Caco-2 (cell line): Measurements from ENCODE around the gene CRYGD. TPM values are rescaled to one million over a fixed set of nuclear protein-coding genes. Genes with fewer than 3 reads are reported as not detected.

Experiments
- BruUV-seq: library from RNA; stranded (reverse); fragments of 400-500 nt; replicated peaks from 2 replicates; lab custom pipeline; 2021; lab: Mats Ljungman, UMichigan
- CTCF ChIA-PET: fragments of 300-600 bp; sonication (Branson Sonifier 250); formaldehyde crosslinking; loops from one replicate; lab custom pipeline; 2022; ENCODE audit warnings: antibody characterized with exemption; lab: Charles Lee
- POLR2A ChIA-PET: fragments of 300-600 bp; sonication (Branson Sonifier 250); formaldehyde crosslinking; loops from one replicate; lab custom pipeline; 2022; ENCODE audit warnings: antibody characterized with exemption; lab: Charles Lee
- DNase-seq, 2 experiments: peaks; one replicate each; pipeline versions ENCODE4 v3.0.0 to v3.0.0-alpha.2; 2020 to 2022
- H3K27me3 ChIP-seq: replicated peaks from 2 replicates; pipeline ENCODE4 v1.6.0; 2011; ENCODE audit warnings: low read length; ENCODE audit not compliant: control insufficient read depth, insufficient read depth
- H3K36me3 ChIP-seq: 2 replicates; pipeline ENCODE4 v1.5.1; 2011; ENCODE audit warnings: low read length; ENCODE audit not compliant: control insufficient read depth, insufficient read depth
- H3K4me1 ChIP-seq: fragments of 250-450 bp; sonication (Bioruptor Pico); 2 replicates; pipeline ENCODE4 v1.5.1; 2020; ENCODE audit warnings: mild to moderate bottlenecking
- H3K4me3 ChIP-seq: 2 replicates; pipeline ENCODE4 v1.5.1; 2011; ENCODE audit warnings: low read depth, mild to moderate bottlenecking, control low read depth, low read length
- H3K9me3 ChIP-seq: fragments of 250-450 bp; sonication (Bioruptor Pico); 2 replicates; pipeline ENCODE4 v1.5.1; 2020; ENCODE audit warnings: mild to moderate bottlenecking, moderate library complexity
- H3K27ac Mint-ChIP-seq: one replicate; pipeline ENCODE4 v1.8.0; 2022; ENCODE audit warnings: mixed read lengths; ENCODE audit not compliant: unreplicated experiment
- H3K27me3 Mint-ChIP-seq: one replicate; pipeline ENCODE4 v1.8.0; 2022; ENCODE audit warnings: mixed read lengths; ENCODE audit not compliant: insufficient read depth, unreplicated experiment
- H3K36me3 Mint-ChIP-seq: one replicate; pipeline ENCODE4 v1.8.0; 2022; ENCODE audit warnings: mild to moderate bottlenecking, mixed read lengths; ENCODE audit not compliant: insufficient read depth, unreplicated experiment
- H3K4me1 Mint-ChIP-seq: one replicate; pipeline ENCODE4 v1.8.0; 2022; ENCODE audit warnings: low read depth, mixed read lengths; ENCODE audit not compliant: unreplicated experiment
- H3K4me3 Mint-ChIP-seq: one replicate; pipeline ENCODE4 v1.8.0; 2022; ENCODE audit warnings: mild to moderate bottlenecking, moderate library complexity, mixed read lengths; ENCODE audit not compliant: unreplicated experiment
- H3K9me3 Mint-ChIP-seq: one replicate; pipeline ENCODE4 v1.8.0; 2022; ENCODE audit warnings: mixed read lengths; ENCODE audit not compliant: unreplicated experiment
- intact Hi-C: fragments of 100-400 bp; cut with micrococcal nuclease; formaldehyde crosslinking; loops from one replicate; pipeline ENCODE4 v1.10.0; 2022; ENCODE audit not compliant: unreplicated experiment
- total RNA-seq: library from RNA; stranded (reverse); gene quantifications from 2 replicates; pipeline ENCODE4 v1.2.3, GENCODE V29; 2022
- TF ChIP-seq, protein P1 (sequence below), 2 experiments: fragments of 200-600 bp in 1 of 2; IDR thresholded peaks; 1 replicate in 1 of 2; 2 replicates in 1 of 2; pipeline versions ENCODE4 v1.5.1 to v1.8.0; 2011 to 2022; ENCODE audit warnings: antibody characterized with exemption in 1 of 2, control low read depth in 1 of 2, inconsistent platforms in 1 of 2, low read depth in 1 of 2, low read length in 1 of 2, mild to moderate bottlenecking in 1 of 2, moderate library complexity in 1 of 2; ENCODE audit not compliant: insufficient read depth in 1 of 2, severe bottlenecking in 1 of 2, unreplicated experiment in 1 of 2

CRYGD gene
- total RNA-seq, 1 experiment from 2014 or later: not detected

- H3K4me3 Mint-ChIP-seq: no peak overlapping the region
- TF ChIP-seq, protein P1, sequence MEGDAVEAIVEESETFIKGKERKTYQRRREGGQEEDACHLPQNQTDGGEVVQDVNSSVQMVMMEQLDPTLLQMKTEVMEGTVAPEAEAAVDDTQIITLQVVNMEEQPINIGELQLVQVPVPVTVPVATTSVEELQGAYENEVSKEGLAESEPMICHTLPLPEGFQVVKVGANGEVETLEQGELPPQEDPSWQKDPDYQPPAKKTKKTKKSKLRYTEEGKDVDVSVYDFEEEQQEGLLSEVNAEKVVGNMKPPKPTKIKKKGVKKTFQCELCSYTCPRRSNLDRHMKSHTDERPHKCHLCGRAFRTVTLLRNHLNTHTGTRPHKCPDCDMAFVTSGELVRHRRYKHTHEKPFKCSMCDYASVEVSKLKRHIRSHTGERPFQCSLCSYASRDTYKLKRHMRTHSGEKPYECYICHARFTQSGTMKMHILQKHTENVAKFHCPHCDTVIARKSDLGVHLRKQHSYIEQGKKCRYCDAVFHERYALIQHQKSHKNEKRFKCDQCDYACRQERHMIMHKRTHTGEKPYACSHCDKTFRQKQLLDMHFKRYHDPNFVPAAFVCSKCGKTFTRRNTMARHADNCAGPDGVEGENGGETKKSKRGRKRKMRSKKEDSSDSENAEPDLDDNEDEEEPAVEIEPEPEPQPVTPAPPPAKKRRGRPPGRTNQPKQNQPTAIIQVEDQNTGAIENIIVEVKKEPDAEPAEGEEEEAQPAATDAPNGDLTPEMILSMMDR (IDR thresholded peaks at IDR 0.05; ENCODE audit: insufficient read depth in 1 of 2, low read depth in 1 of 2, low read length in 1 of 2, severe bottlenecking in 1 of 2, unreplicated experiment in 1 of 2): no peak
- Histone ChIP-seq H3K36me3 (no peaks in the 10 kb centered on the region), H3K4me1 (peaks cover 31% of the 10 kb centered on the region), H3K9me3 (peaks cover 5% of the 10 kb centered on the region; the same call in 1 of the 2 replicates), H3K27me3 (no peaks in the 10 kb centered on the region), H3K4me3 (no peak overlapping the region)
- H3K27me3 Mint-ChIP-seq: no peaks in the 10 kb centered on the region
- H3K27ac Mint-ChIP-seq: peak overlapping the region; percentile 50
- no peaks in the 10 kb centered on the region for H3K36me3 Mint-ChIP-seq
- ChIA-PET POLR2A (no interaction called here), CTCF (no interaction called here)
- BruUV-seq: no TSS peak
- intact Hi-C loops: no loop called here
- peaks cover 22% of the 10 kb centered on the region for H3K4me1 Mint-ChIP-seq
- DNase-seq: no peak
- H3K9me3 Mint-ChIP-seq: peaks cover 12% of the 10 kb centered on the region
These were observed 12.4 kb upstream of the CRYGD start for GRCh38 chr2:208136716-208137094.

DNA sequence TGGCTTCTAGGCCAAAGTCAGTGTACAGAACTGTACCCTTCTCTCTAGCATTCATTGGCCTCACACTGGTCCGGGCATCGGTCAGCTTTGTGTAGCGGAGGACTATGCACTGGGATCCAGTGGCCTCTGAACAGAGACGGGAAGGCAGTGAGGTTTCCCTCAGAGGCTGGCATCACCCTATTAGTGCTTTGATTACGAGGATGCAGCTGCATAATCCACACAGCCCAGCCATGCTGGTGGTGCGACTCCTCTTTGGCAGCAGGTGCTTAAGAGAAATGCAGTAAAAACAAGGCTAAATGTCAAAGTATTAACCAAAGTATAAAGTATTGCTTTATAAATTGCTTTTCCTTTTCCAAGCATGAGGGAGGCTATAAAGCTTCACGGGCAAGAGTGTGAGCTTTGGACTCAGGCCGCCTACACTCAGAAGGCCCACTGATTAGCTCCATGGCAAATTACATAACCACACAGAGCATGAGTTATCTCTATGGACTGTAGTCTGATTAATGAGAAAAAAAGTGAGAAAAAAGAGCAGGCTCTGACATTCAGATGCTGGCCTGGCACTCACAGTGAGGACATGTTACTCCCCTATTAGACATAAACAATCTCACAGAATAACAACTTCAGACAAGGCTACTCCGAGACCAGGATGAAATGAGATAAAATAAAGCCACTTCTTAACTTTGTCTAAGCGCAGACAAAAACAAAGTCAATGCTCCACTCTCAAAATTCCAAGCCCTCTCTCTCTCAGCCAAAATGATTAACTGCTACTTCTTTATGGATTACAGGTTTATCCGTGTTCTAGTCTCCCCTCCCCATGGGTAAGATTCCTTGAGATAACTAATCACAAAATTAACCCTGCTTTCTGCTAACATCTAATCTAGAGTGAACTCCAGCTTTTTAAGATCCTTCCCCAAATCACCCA, 11.7 kb upstream of the CRYGD start:
- Histone ChIP-seq H3K36me3 (no peaks in the 10 kb centered on the region), H3K9me3 (peaks cover 5% of the 10 kb centered on the region; the same call in 1 of the 2 replicates), H3K4me1 (peaks cover 33% of the 10 kb centered on the region), H3K27me3 (no peaks in the 10 kb centered on the region), H3K4me3 (no peak overlapping the region)
- Mint-ChIP-seq H3K36me3 (no peaks in the 10 kb centered on the region), H3K4me1 (peaks cover 24% of the 10 kb centered on the region), H3K27ac (peak overlapping the region; percentile 50), H3K9me3 (peaks cover 12% of the 10 kb centered on the region), H3K4me3 (no peak overlapping the region), H3K27me3 (no peaks in the 10 kb centered on the region)
- no TSS peak for BruUV-seq
- TF ChIP-seq, protein P1 (IDR thresholded peaks at IDR 0.05; ENCODE audit: insufficient read depth in 1 of 2, low read depth in 1 of 2, low read length in 1 of 2, severe bottlenecking in 1 of 2, unreplicated experiment in 1 of 2): no peak
- intact Hi-C loops: no loop called here
- POLR2A ChIA-PET: interaction anchor here (0.6 kb wide), 2 partner anchors 11 to 23 kb away, joined by 3 read pairs; no protein-coding TSS in a partner anchor
- CTCF ChIA-PET: interaction anchor here (0.6 to 0.8 kb wide), 2 partner anchors 34 to 412 kb away, joined by 4 to 5 read pairs; no protein-coding TSS in a partner anchor
- peak; percentile 28 to 71 for DNase-seq

- Mint-ChIP-seq H3K27ac (no peak overlapping the region), H3K27me3 (no peaks in the 10 kb centered on the region), H3K9me3 (peaks cover 12% of the 10 kb centered on the region), H3K4me3 (no peak overlapping the region), H3K36me3 (no peaks in the 10 kb centered on the region), H3K4me1 (peaks cover 34% of the 10 kb centered on the region)
- intact Hi-C loops: no loop called here
- Histone ChIP-seq H3K36me3 (no peaks in the 10 kb centered on the region), H3K9me3 (peaks cover 5% of the 10 kb centered on the region; the same call in 1 of the 2 replicates), H3K27me3 (no peaks in the 10 kb centered on the region), H3K4me3 (no peak overlapping the region), H3K4me1 (peaks cover 41% of the 10 kb centered on the region)
- no TSS peak for BruUV-seq
- CTCF ChIA-PET: interaction anchor here (0.6 kb wide), 1 partner anchor 51 kb away, joined by 3 read pairs; no protein-coding TSS in a partner anchor
- POLR2A ChIA-PET: no interaction called here
- no peak for DNase-seq
- TF ChIP-seq, protein P1 (IDR thresholded peaks at IDR 0.05; ENCODE audit: insufficient read depth in 1 of 2, low read depth in 1 of 2, low read length in 1 of 2, severe bottlenecking in 1 of 2, unreplicated experiment in 1 of 2): no peak
These were observed 10.7 kb upstream of the CRYGD start for GRCh38 chr2:208134928-208135586.
